Keratinocyte (primary cell): ENCODE data around the gene SLC13A1. TPM values are rescaled to one million over a fixed set of nuclear protein-coding genes. Genes with fewer than 3 reads are reported as not detected.

Experiments
- DNase-seq: peaks from one replicate; pipeline ENCODE4 v3.0.0-alpha.2; 2011; ENCODE audit warnings: low read depth, missing footprints, low spot score
- FAIRE-seq: peaks from 2 replicates; lab custom pipeline; 2011; peaks lifted over from hg19 to GRCh38; lab: Jason Lieb, UNC
- H2AFZ ChIP-seq: 2 replicates; pipeline ENCODE4 v1.6.0; 2012; ENCODE audit warnings: low read length, control low read depth, inconsistent platforms; ENCODE audit not compliant: control insufficient read depth
- H3K27ac ChIP-seq: 2 replicates; pipeline ENCODE4 v1.5.1; 2011; ENCODE audit warnings: low read length; ENCODE audit not compliant: control insufficient read depth, insufficient read depth
- H3K27me3 ChIP-seq: 3 replicates; pipeline ENCODE4 v1.6.0; 2011; ENCODE audit warnings: low read length; ENCODE audit not compliant: control insufficient read depth, insufficient read depth; ENCODE audit errors: extremely low read depth
- H3K36me3 ChIP-seq, 2 experiments: 2 replicates in 1 of 2; 3 replicates in 1 of 2; pipeline ENCODE4 v1.5.1; 2011; ENCODE audit warnings: low read length in 2 of 2, mild to moderate bottlenecking in 1 of 2; ENCODE audit not compliant: control insufficient read depth in 2 of 2, insufficient read depth in 2 of 2; ENCODE audit errors: extremely low read depth in 1 of 2
- H3K4me1 ChIP-seq: 3 replicates; pipeline ENCODE4 v1.5.1; 2011; ENCODE audit warnings: low read length; ENCODE audit not compliant: control insufficient read depth, insufficient read depth; ENCODE audit errors: extremely low read depth
- H3K4me2 ChIP-seq: 3 replicates; pipeline ENCODE4 v1.6.0; 2011; ENCODE audit warnings: low read depth, low read length; ENCODE audit not compliant: control insufficient read depth, insufficient read depth; ENCODE audit errors: extremely low read depth
- H3K4me3 ChIP-seq, 3 experiments: fragments of 200-600 bp in 1 of 3; sonication (generic) in 1 of 3; 2 replicates in 2 of 3; 3 replicates in 1 of 3; pipeline ENCODE4 v1.5.1; 2011 to 2016; ENCODE audit warnings: low read length in 3 of 3, mild to moderate bottlenecking in 3 of 3, control low read depth in 2 of 3, inconsistent platforms in 1 of 3, low read depth in 1 of 3, mixed read lengths in 1 of 3, mixed run types in 1 of 3, moderate library complexity in 1 of 3; ENCODE audit not compliant: control insufficient read depth in 2 of 3, insufficient read depth in 2 of 3; ENCODE audit errors: extremely low read depth in 1 of 3
- H3K79me2 ChIP-seq: 2 replicates; pipeline ENCODE4 v1.6.0; 2012; ENCODE audit warnings: low read length; ENCODE audit not compliant: control insufficient read depth, insufficient read depth
- H3K9ac ChIP-seq: 3 replicates; pipeline ENCODE4 v1.6.0; 2011; ENCODE audit warnings: low read length; ENCODE audit not compliant: control insufficient read depth, insufficient read depth; ENCODE audit errors: extremely low read depth
- H3K9me1 ChIP-seq: 3 replicates; pipeline ENCODE4 v1.6.0; 2011; ENCODE audit warnings: low read length; ENCODE audit not compliant: control insufficient read depth, insufficient read depth; ENCODE audit errors: extremely low read depth
- H3K9me3 ChIP-seq: 2 replicates; pipeline ENCODE4 v1.5.1; 2012; ENCODE audit warnings: low read depth, low read length; ENCODE audit not compliant: control insufficient read depth
- H4K20me1 ChIP-seq: 3 replicates; pipeline ENCODE4 v1.6.0; 2011; ENCODE audit warnings: low read length; ENCODE audit not compliant: control insufficient read depth, insufficient read depth; ENCODE audit errors: extremely low read depth
- CTCF ChIP-seq, 3 experiments: IDR thresholded peaks in 1 of 3; conservative IDR thresholded peaks in 1 of 3; optimal IDR thresholded peaks in 1 of 3; 2 replicates in 2 of 3; 3 replicates in 1 of 3; pipeline versions ENCODE3 to v1.5.1; 2011; ENCODE audit warnings: low read length in 3 of 3, mild to moderate bottlenecking in 3 of 3, moderate library complexity in 2 of 3, control low read depth in 1 of 3, inconsistent platforms in 1 of 3; ENCODE audit not compliant: insufficient read depth in 2 of 3; ENCODE audit errors: extremely low read depth in 1 of 3
- EZH2 ChIP-seq: IDR thresholded peaks from one replicate; pipeline ENCODE4 v1.6.1; 2012; ENCODE audit warnings: inconsistent platforms, mild to moderate bottlenecking, low read length, moderate library complexity
- dilution Hi-C: fragments of 300-500 bp; cut with MboI; formaldehyde crosslinking; loops from one replicate; pipeline ENCODE4 v1.7.0; 2020; ENCODE audit warnings: low sequenced_read_pairs; ENCODE audit not compliant: extremely low pct_ligation_motif_present
- polyA plus RNA-seq, 5 experiments: library from polyadenylated mRNA; depleted of rRNA in 3 of 5; stranded (reverse) in 3 of 5; stranded (forward) in 1 of 5; unstranded in 1 of 5; fragments of >200 nt; gene quantifications; 1 replicate in 1 of 5; 2 replicates in 3 of 5; 3 replicates in 1 of 5; pipeline versions ENCODE4 v1.2.1 to v1.2.3, GENCODE V29; 2011 to 2012; ENCODE audit warnings: missing spikeins in 2 of 5, low read depth in 1 of 5, low replicate concordance in 1 of 5

SLC13A1 gene
- polyA plus RNA-seq, 1 donor (not counting 4 experiments of a cell fraction or from before 2014, with no cell fraction given), result not detected

DNA sequence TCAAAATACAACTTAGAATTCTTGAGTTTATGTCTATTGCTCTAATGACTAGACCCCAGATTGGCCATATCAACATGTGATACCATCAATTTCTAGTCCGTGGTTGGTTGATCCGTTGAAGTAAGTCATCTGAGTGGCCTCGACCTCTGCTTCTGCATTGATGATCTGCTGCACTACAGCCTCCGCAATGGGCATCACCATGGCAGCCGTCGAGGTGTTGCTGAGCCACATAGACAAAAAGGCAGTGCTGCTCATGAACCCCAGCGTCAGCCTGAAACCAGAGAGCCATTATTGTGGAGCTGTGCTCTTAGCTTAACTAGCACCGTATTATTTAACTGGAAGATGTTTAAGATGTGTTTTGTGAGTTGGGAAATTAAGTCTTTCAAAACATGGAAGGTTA is 30.7 kb downstream of the SLC13A1 start:
- TF ChIP-seq EZH2 (no peak), CTCF (optimal IDR thresholded peaks at IDR 0.05 in 1 of 3, IDR thresholded peaks at IDR 0.05 in 1 of 3, conservative IDR thresholded peaks at IDR 0.05 in 1 of 3; ENCODE audit: extremely low read depth in 1 of 3, insufficient read depth in 2 of 3, low read length in 3 of 3) (no peak)
- FAIRE-seq, result no peak
- no peaks in the 10 kb centered on the region for H3K27me3 ChIP-seq
- DNase-seq, result no peak
- no peaks in the 10 kb centered on the region for H4K20me1 ChIP-seq
- H3K79me2 ChIP-seq, result no peaks in the 10 kb centered on the region
- no peaks in the 10 kb centered on the region for H3K9me1 ChIP-seq
- H3K9ac ChIP-seq, result no peak overlapping the region
- no peaks in the 10 kb centered on the region for H3K36me3 ChIP-seq
- H3K4me2 ChIP-seq, result no peak overlapping the region
- H3K9me3 ChIP-seq, result no peaks in the 10 kb centered on the region
- no peaks in the 10 kb centered on the region for H3K4me1 ChIP-seq
- H3K4me3 ChIP-seq, result no peak overlapping the region
- no peak overlapping the region for H2AFZ ChIP-seq
- dilution Hi-C loops, result no loop called here
- no peak overlapping the region for H3K27ac ChIP-seq

- Histone ChIP-seq H3K27ac (no peak overlapping the region), H3K27me3 (no peaks in the 10 kb centered on the region), H3K4me1 (no peaks in the 10 kb centered on the region), H2AFZ (no peak overlapping the region), H3K4me2 (no peak overlapping the region), H3K4me3 (no peak overlapping the region), H3K36me3 (no peaks in the 10 kb centered on the region), H3K79me2 (no peaks in the 10 kb centered on the region), H3K9ac (no peak overlapping the region), H3K9me1 (no peaks in the 10 kb centered on the region), H4K20me1 (no peaks in the 10 kb centered on the region), H3K9me3 (no peaks in the 10 kb centered on the region)
- FAIRE-seq (no peak), DNase-seq (no peak)
- no peak for TF ChIP-seq EZH2
- no peak for TF ChIP-seq CTCF (optimal IDR thresholded peaks at IDR 0.05 in 1 of 3, IDR thresholded peaks at IDR 0.05 in 1 of 3, conservative IDR thresholded peaks at IDR 0.05 in 1 of 3; ENCODE audit: extremely low read depth in 1 of 3, insufficient read depth in 2 of 3, low read length in 3 of 3)
- dilution Hi-C loops, result no loop called here
Measured at GRCh38 chr7:123157606-123158005, 42.2 kb downstream of the SLC13A1 start.
